K562 (cell line): ENCODE results near the gene SLC4A2. TPM values are rescaled to one million over a fixed set of nuclear protein-coding genes. Genes with fewer than 3 reads are reported as not detected.
A peak's percentile ranks its signal among the peaks of the same experiment; 100 is the strongest.

Source experiments
- ASH1L ChIP-seq: fragments of 450-650 bp; IDR thresholded peaks from 2 replicates; pipeline ENCODE4 v1.6.1; 2018; ENCODE audit warnings: borderline replicate concordance, mild to moderate bottlenecking, low read depth; ENCODE audit not compliant: partially characterized antibody
- BRD4 ChIP-seq: fragments of 200-600 bp; sonication (generic); IDR thresholded peaks from 2 replicates; pipeline ENCODE4 v1.6.1; 2017; ENCODE audit warnings: inconsistent platforms
- FOS ChIP-seq: IDR thresholded peaks from 3 replicates; pipeline ENCODE4 v1.6.1; 2011; ENCODE audit not compliant: insufficient read length; ENCODE audit errors: extremely low read depth
- SREBF1 ChIP-seq: fragments of 150-350 bp; IDR thresholded peaks from 2 replicates; pipeline ENCODE4 v1.6.1; 2014; ENCODE audit warnings: antibody characterized with exemption, low read depth, low read length, borderline replicate concordance
- ZBTB33 ChIP-seq: sonication (generic); formaldehyde crosslinking; IDR thresholded peaks from 2 replicates; pipeline ENCODE4 v1.8.1; 2023; ENCODE audit warnings: mild to moderate bottlenecking, missing genetic modification reagents
- ZNF12 ChIP-seq: sonication (generic); formaldehyde crosslinking; IDR thresholded peaks from 2 replicates; pipeline ENCODE4 v1.4.0; 2020; ENCODE audit warnings: mild to moderate bottlenecking, missing genetic modification reagents
- ZNF584 ChIP-seq: fragments of 200-800 bp; sonication (Bioruptor generic); IDR thresholded peaks from 2 replicates; pipeline ENCODE4 v1.6.1; 2016; ENCODE audit warnings: low read depth, mild to moderate bottlenecking, missing genetic modification characterization, missing compliant biosample characterization
- ZNF589 ChIP-seq: fragments of 200-800 bp; sonication (Bioruptor generic); IDR thresholded peaks from 2 replicates; pipeline ENCODE4 v1.6.1; 2016; ENCODE audit warnings: low read depth, missing genetic modification characterization, missing compliant biosample characterization
- polyA plus RNA-seq, 8 experiments: library from polyadenylated mRNA; depleted of rRNA in 4 of 8; stranded (reverse) in 5 of 8; unstranded in 3 of 8; fragments of >200 nt; fragmentation: Nextera tagmentation in 2 of 8; fragmentation: Illumina TruSeq in 1 of 8; extraction: Ambion mirVana in 2 of 8; extraction: Trizol in 1 of 8; gene quantifications; 2 replicates each; pipeline versions ENCODE4 v1.2.1 to v1.2.3, GENCODE V29; 2011 to 2014; ENCODE audit warnings: inconsistent platforms in 1 of 8, missing spikeins in 1 of 8
- total RNA-seq, 7 experiments: library from RNA; depleted of rRNA in 6 of 7; stranded (reverse); fragments of >200 nt in 6 of 7; fragmentation: Illumina TruSeq in 2 of 7; extraction: Trizol in 2 of 7; gene quantifications; 2 replicates each; pipeline versions ENCODE4 v1.2.1 to v1.2.3, GENCODE V29; 2011 to 2021; ENCODE audit warnings: low replicate concordance in 1 of 7
- TF ChIP-seq, protein P1 (sequence below), 2 experiments: fragments of 450-650 bp; IDR thresholded peaks; 2 replicates each; pipeline ENCODE4 v1.6.1; 2018; ENCODE audit warnings: mild to moderate bottlenecking in 2 of 2, low read depth in 1 of 2; ENCODE audit not compliant: partially characterized antibody in 2 of 2
- TF ChIP-seq, protein P2 (sequence below), 2 experiments: fragments of 450-650 bp; IDR thresholded peaks; 2 replicates each; pipeline ENCODE4 v1.6.1; 2016; ENCODE audit warnings: mild to moderate bottlenecking in 2 of 2, borderline replicate concordance in 1 of 2, low read depth in 1 of 2, moderate library complexity in 1 of 2
- TF ChIP-seq, protein P3 (sequence below), 2 experiments: fragments of 450-650 bp in 1 of 2; sonication (generic) in 1 of 2; formaldehyde crosslinking; conservative IDR thresholded peaks; 2 replicates each; pipeline versions ENCODE4 v1.4.0 to v1.8.1; 2020 to 2022; ENCODE audit warnings: mild to moderate bottlenecking in 1 of 2, missing genetic modification reagents in 1 of 2

Gene SLC4A2
- total and polyA plus RNA-seq, 9 of the 15 experiments (the other 6 are each of a cell fraction or from before 2014, with no cell fraction given): 11.4 to 375 (median 130) TPM

GRCh38 chr7:151123822-151124464 lies 64.6 kb downstream of the SLC4A2 start (continued):
- TF ChIP-seq ZNF12 (0 out of 2 replicates have a peak, but pooled peaks have one; percentile 43), ZBTB33 (CRISPR knock-in tag) (peak; percentile 98), BRD4 (no peak), FOS (no peak), SREBF1 (no peak), ZNF584 (CRISPR knock-in tag) (no peak), ZNF589 (CRISPR knock-in tag) (no peak), ASH1L (no peak)
- TF ChIP-seq, protein P1, sequence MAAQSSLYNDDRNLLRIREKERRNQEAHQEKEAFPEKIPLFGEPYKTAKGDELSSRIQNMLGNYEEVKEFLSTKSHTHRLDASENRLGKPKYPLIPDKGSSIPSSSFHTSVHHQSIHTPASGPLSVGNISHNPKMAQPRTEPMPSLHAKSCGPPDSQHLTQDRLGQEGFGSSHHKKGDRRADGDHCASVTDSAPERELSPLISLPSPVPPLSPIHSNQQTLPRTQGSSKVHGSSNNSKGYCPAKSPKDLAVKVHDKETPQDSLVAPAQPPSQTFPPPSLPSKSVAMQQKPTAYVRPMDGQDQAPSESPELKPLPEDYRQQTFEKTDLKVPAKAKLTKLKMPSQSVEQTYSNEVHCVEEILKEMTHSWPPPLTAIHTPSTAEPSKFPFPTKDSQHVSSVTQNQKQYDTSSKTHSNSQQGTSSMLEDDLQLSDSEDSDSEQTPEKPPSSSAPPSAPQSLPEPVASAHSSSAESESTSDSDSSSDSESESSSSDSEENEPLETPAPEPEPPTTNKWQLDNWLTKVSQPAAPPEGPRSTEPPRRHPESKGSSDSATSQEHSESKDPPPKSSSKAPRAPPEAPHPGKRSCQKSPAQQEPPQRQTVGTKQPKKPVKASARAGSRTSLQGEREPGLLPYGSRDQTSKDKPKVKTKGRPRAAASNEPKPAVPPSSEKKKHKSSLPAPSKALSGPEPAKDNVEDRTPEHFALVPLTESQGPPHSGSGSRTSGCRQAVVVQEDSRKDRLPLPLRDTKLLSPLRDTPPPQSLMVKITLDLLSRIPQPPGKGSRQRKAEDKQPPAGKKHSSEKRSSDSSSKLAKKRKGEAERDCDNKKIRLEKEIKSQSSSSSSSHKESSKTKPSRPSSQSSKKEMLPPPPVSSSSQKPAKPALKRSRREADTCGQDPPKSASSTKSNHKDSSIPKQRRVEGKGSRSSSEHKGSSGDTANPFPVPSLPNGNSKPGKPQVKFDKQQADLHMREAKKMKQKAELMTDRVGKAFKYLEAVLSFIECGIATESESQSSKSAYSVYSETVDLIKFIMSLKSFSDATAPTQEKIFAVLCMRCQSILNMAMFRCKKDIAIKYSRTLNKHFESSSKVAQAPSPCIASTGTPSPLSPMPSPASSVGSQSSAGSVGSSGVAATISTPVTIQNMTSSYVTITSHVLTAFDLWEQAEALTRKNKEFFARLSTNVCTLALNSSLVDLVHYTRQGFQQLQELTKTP (IDR thresholded peaks at IDR 0.05; ENCODE audit: low read depth in 1 of 2, partially characterized antibody in 2 of 2): peak in 1 of 2 experiments; percentile 33
- TF ChIP-seq, protein P2, sequence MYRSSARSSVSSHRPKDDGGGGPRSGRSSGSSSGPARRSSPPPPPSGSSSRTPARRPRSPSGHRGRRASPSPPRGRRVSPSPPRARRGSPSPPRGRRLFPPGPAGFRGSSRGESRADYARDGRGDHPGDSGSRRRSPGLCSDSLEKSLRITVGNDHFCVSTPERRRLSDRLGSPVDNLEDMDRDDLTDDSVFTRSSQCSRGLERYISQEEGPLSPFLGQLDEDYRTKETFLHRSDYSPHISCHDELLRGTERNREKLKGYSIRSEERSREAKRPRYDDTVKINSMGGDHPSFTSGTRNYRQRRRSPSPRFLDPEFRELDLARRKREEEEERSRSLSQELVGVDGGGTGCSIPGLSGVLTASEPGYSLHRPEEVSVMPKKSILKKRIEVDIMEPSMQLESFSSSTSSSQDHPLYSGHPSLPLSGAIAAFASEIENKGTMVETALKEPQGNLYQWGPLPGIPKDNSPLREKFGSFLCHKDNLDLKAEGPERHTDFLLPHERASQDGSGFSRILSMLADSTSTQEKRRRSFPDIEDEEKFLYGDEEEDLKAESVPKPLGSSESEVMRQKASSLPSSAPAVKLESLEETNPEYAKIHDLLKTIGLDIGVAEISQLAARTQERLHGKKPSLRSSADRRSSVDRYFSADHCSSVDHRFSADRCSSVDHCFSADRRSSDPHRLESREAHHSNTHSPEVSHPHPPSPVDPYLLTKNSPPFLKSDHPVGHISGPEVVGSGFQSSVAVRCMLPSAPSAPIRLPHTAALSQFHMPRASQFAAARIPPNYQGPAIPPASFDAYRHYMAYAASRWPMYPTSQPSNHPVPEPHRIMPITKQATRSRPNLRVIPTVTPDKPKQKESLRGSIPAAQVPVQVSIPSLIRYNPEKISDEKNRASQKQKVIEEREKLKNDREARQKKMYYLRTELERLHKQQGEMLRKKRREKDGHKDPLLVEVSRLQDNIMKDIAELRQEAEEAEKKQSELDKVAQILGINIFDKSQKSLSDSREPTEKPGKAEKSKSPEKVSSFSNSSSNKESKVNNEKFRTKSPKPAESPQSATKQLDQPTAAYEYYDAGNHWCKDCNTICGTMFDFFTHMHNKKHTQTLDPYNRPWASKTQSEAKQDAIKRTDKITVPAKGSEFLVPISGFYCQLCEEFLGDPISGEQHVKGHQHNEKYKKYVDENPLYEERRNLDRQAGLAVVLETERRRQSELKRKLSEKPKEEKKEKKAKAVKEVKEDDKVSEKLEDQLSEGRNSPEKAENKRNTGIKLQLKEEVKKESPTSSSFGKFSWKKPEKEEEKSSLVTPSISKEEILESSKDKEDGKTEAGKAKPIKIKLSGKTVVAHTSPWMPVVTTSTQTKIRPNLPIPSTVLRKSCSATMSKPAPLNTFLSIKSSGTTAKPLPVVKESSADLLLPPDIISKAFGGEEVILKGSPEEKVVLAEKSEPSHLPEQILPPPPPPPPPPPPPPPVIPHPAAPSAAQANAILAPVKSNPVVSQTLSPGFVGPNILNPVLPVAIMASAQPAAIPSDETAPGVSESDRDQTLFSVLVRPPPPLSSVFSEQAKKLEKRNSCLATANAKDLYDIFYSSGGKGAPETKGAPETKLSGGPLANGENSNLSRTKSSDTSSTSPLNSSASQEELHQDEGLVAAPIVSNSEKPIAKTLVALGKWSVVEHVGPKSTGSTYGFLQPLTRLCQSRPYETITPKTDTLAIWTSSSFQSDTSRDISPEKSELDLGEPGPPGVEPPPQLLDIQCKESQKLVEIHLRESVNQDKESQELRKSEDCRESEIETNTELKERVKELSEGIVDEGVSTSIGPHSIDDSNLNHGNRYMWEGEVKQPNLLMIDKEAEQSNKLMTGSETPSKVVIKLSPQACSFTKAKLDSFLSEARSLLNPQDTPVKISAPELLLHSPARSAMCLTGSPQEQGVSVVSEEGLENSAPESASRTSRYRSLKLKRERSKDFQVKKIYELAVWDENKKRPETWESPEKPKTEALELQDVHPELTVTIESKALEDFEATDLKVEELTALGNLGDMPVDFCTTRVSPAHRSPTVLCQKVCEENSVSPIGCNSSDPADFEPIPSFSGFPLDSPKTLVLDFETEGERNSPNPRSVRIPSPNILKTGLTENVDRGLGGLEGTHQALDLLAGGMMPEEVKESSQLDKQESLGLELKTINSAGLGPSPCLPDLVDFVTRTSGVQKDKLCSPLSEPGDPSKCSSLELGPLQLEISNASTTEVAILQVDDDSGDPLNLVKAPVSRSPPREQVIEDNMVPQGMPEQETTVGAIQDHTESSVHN (IDR thresholded peaks at IDR 0.05; ENCODE audit: borderline replicate concordance in 1 of 2, low read depth in 1 of 2): no peak
- TF ChIP-seq, protein P3, sequence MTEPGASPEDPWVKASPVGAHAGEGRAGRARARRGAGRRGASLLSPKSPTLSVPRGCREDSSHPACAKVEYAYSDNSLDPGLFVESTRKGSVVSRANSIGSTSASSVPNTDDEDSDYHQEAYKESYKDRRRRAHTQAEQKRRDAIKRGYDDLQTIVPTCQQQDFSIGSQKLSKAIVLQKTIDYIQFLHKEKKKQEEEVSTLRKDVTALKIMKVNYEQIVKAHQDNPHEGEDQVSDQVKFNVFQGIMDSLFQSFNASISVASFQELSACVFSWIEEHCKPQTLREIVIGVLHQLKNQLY (CRISPR knock-in tag; conservative IDR thresholded peaks at IDR 0.05): no peak
